CD4-positive, alpha-beta T cell treated with Interferon gamma for 1 hour (primary cell): ENCODE data around the gene IFT27.

Experiments used
- DNase-seq: peaks from one replicate; pipeline ENCODE4 v3.0.0-alpha.2; 2020

IFT27 gene

DNA sequence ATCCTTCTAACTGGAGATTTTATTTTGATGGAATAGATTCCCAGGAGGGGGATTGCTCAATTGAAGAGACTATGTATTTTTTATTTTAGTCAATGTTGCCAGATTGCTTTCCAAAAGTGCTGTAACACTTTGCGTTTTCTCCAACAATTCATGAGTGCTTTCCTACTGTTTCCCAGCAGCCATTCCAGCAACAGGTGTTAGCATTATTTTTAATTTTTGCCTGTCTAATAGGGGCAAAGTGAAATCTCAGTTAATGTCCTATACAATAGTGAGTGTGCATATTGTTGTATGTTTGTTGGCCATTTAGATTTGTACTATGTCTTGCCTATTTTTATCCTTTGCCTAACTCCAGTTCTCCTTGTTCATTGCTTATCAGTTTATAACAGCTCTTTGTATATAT lies 60.3 kb downstream of the IFT27 start:
- no peak for DNase-seq

DNA sequence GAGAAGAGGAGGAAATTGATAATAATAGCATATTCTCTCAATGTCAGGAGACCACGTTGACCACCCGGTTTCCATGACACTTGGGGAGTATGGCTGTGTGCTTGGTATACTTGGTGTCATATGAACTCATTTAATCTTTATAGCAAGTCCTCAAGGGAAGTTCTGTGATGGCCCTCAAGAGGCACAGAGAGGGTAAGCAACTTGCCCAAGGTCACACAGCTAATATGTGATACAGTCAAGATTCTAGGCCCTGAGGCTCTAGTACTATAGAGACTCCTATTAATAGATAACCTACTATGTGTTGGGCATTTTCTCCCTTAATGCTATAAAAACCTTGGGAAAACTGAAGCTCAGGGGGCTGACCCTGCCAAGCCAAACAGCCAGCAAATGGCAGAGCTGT lies 61.8 kb downstream of the IFT27 start:
- DNase-seq: no peak

DNA sequence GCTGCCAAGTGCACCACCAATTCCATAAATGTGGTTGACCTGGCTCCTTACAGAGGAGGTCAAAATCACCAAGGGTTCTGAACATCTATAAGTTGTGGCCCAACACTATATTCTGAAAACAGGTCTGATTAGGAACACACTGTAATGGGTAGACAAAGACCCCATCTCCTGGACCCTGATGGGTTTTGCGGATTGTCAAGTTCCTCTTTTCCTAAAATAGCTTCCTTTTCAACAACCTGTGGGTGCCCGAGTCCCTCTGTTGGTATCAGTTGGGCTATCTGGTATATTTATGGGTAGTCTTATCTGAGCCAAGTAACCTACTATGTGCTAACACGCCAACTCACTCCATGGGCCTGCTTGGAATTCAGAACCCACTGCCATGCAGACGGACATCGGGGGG lies 62.5 kb downstream of the IFT27 start:
- DNase-seq: no peak
